ENCODE results near the gene SVIL. TPM values are rescaled to one million over a fixed set of nuclear protein-coding genes. Genes with fewer than 3 reads are reported as not detected.
"Not testable (repeated sequence)": the region's sequence is repeated elsewhere in the genome, so short reads cannot be mapped to it uniquely, and the experiment has no call there.

SVIL gene
- total and polyA plus RNA-seq, 7 donors = 8.3 to 1,443 (median 637) TPM

DNA sequence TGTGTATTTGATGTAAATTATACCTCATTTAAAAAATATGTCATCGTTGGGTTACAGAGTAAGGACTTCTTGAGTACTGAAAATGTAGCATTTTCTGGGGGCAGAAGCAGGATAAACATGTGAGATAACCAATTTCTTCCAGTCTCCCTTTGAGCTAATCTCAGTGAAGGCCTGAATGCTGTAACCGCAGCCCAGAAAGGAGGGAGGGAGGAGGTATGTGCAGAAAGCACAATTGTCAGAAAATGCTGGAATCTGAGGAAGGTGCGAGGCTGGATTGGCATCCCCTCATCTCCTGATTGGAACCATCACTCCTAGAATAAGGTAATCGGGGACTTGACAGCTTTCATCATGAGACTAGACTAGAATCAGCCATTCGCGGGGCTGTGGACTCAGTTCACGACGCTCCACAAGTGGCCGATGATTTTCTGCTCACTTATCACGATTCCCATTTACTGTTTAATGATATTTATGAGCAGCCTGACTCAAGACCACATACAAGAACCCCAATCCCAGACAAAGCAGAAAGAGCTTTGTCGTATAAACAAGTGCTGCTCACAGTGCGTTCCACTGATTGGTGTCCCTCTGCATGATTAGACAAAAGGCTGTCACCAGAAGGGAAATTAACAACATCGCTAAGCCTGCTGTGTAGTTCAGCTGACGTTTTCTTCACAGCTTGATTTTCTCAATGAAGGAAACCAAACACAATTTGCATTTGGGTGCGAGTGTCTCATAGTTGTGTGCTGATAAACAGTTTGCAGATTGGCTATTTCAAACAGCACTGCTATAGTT, 93.2 kb downstream of the SVIL start:
- Histone ChIP-seq H3K27ac (peak overlapping the region in 2 of 4 donors; percentile 63 to 79), H3K9me3 (no peaks in the 10 kb centered on the region), H3K4me3 (no peak overlapping the region), H3K27me3 (no peaks in the 10 kb centered on the region), H3K36me3 (peaks cover 0 to 55% (median 13%) of the 10 kb centered on the region in 4 donors), H3K4me1 (peaks cover 0 to 100% (median 92%) of the 10 kb centered on the region in 4 donors)
- TF ChIP-seq POLR2AphosphoS5 (IDR thresholded peaks at IDR 0.05) = peak in 2 of 4 donors; percentile 3 to 10
- no peak for TF ChIP-seq POLR2A (IDR thresholded peaks at IDR 0.05)
- no peak for DNase-seq
- 87 to 89% methylated on average over 15 of the region's 15 CpGs for WGBS, 2 donors
- intact Hi-C loops (cut with DNase I) = no loop called here

- DNase-seq = no peak
Measured at GRCh38 chr10:29540016-29540415, 94.8 kb downstream of the SVIL start.

GRCh38 chr10:29539412-29539811, 95.4 kb downstream of the SVIL start:
- H3K36me3 ChIP-seq = peaks cover 0 to 59% (median 12%) of the 10 kb centered on the region in 4 donors
- TF ChIP-seq EP300 (IDR thresholded peaks at IDR 0.05) (no peak), POLR2AphosphoS5 (IDR thresholded peaks at IDR 0.05) (peak in 3 of 4 donors; percentile 13 to 52 (median 44))
- WGBS, 2 donors = 92% methylated on average over 6 of the region's 6 CpGs
- intact Hi-C loops (cut with DNase I) = no loop called here
- peaks cover 0 to 100% (median 95%) of the 10 kb centered on the region in 4 donors for H3K4me1 ChIP-seq
- H3K27ac ChIP-seq = peak overlapping the region in 3 of 4 donors; percentile 21 to 79 (median 73)
- no peaks in the 10 kb centered on the region for H3K27me3 ChIP-seq
- H3K9me3 ChIP-seq = no peaks in the 10 kb centered on the region
- no peak for DNase-seq
- H3K4me3 ChIP-seq = no peak overlapping the region

More at GRCh38 chr10:29540016-29540415, 94.8 kb downstream of the SVIL start:
- peaks cover 0 to 60% (median 12%) of the 10 kb centered on the region in 4 donors for H3K36me3 ChIP-seq
- intact Hi-C loops (cut with DNase I) = no loop called here
- WGBS, 2 donors = 93 to 96% methylated on average over 10 of the region's 10 CpGs
- peak in 3 of 4 donors; percentile 19 to 44 (median 38) for TF ChIP-seq POLR2AphosphoS5 (IDR thresholded peaks at IDR 0.05)
- TF ChIP-seq POLR2A (IDR thresholded peaks at IDR 0.05) = no peak
- H3K9me3 ChIP-seq = no peaks in the 10 kb centered on the region
- no peaks in the 10 kb centered on the region for H3K27me3 ChIP-seq
- H3K4me1 ChIP-seq = peaks cover 0 to 100% (median 95%) of the 10 kb centered on the region in 4 donors
- peak overlapping the region in 3 of 4 donors; percentile 29 to 79 (median 73) for H3K27ac ChIP-seq
- no peak overlapping the region for H3K4me3 ChIP-seq

- H3K4me3 ChIP-seq = no peak overlapping the region
- peak overlapping the region in 3 of 4 donors; percentile 24 to 79 (median 73) for H3K27ac ChIP-seq
- DNase-seq = peak; percentile 75
- peaks cover 0 to 100% (median 94%) of the 10 kb centered on the region in 4 donors for H3K4me1 ChIP-seq
- peaks cover 2 to 61% (median 18%) of the 10 kb centered on the region in 4 donors for H3K36me3 ChIP-seq
- WGBS, 2 donors = 67 to 80% methylated on average over 7 of the region's 7 CpGs
- no peaks in the 10 kb centered on the region for H3K9me3 ChIP-seq
- no peaks in the 10 kb centered on the region for H3K27me3 ChIP-seq
- intact Hi-C loops (cut with DNase I) = no loop called here
- TF ChIP-seq EP300 (IDR thresholded peaks at IDR 0.05) (no peak), POLR2AphosphoS5 (IDR thresholded peaks at IDR 0.05) (peak; percentile 30 to 68 (median 45))
Measured at GRCh38 chr10:29537799-29538198, 97.0 kb downstream of the SVIL start.

- Histone ChIP-seq H3K27ac (peak overlapping the region; percentile 70 to 79 (median 74)), H3K4me1 (peaks cover 0 to 96% (median 89%) of the 10 kb centered on the region in 4 donors), H3K36me3 (peaks cover 10 to 66% (median 27%) of the 10 kb centered on the region in 4 donors)
- intact Hi-C loops (cut with DNase I); H3K9me3 ChIP-seq; DNase-seq; H3K4me3 ChIP-seq; H3K27me3 ChIP-seq: not testable (repeated sequence)
- WGBS, 2 donors = 49 to 84% methylated on average over 8 of the region's 8 CpGs
Measured at GRCh38 chr10:29536691-29537090, 98.1 kb downstream of the SVIL start.

- TF ChIP-seq CTCF (IDR thresholded peaks at IDR 0.05) (peak in 1 of 4 experiments; percentile 10), POLR2A (IDR thresholded peaks at IDR 0.05) (no peak)
- Histone ChIP-seq H3K9me3 (no peaks in the 10 kb centered on the region), H3K27ac (peak overlapping the region; percentile 70 to 79 (median 74)), H3K4me3 (peak overlapping the region in 2 of 4 donors; percentile 8), H3K36me3 (peaks cover 10 to 66% (median 30%) of the 10 kb centered on the region in 4 donors), H3K4me1 (peaks cover 0 to 93% (median 82%) of the 10 kb centered on the region in 4 donors), H3K27me3 (no peaks in the 10 kb centered on the region)
- 21 to 65% methylated on average over 7 of the region's 7 CpGs for WGBS, 2 donors
- intact Hi-C loops (cut with DNase I) = no loop called here
- no peak for DNase-seq
Measured at GRCh38 chr10:29535778-29536453, 98.9 kb downstream of the SVIL start.
